Measurements from ENCODE around the gene VAMP2. TPM values are rescaled to one million over a fixed set of nuclear protein-coding genes. Genes with fewer than 3 reads are reported as not detected.

VAMP2 gene
- polyA plus RNA-seq, 4 donors = 27.5 to 75.9 (median 46.7) TPM

DNA sequence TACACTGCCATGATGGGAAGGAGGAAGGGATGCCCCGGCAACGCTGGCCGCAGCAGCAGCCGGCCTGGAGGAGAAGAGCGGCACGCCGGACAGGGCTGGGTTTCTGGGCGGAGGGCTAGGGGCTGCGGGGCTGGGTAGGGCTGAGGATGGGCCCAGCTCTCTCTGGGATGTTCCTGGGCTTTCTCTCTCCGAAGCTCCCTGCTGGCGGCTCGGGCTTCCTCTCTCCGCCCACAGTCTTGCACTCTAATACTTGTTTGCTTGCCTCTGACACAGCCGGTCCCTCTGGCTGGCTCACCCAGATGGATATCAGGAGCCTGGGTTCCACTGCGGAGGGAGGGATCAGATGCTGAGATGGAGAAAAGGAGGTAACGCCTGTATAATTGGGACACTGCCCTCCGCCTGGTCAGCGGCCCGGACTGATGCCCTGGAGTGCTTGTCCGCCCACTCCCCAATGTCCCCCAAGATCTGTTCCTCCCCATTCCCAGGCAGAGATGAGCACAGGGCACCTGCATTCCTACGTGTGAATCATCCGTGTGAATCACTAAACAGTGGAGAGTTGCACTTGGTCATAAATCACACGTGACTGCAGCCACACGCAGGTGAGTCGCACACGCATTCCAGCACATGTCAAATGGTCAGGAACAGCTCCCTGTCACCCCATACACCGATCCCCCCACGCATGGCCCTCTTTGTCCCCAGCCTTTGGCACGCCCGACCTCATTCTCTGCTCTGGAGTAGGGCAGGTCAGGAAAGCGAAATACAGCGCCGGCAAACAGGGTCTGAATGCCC lies 44.6 kb downstream of the VAMP2 start, which contains the start of gene ALOXE3:
TSS of gene ALOXE3 (minus strand) at position 535 of the 789 bp plus-strand sequence. CDS start at position 11, 524 bp downstream.
- 1 to 2% (median 2%) methylated on average over 29 to 33 of the region's 33 CpGs for WGBS, 3 donors

DNA sequence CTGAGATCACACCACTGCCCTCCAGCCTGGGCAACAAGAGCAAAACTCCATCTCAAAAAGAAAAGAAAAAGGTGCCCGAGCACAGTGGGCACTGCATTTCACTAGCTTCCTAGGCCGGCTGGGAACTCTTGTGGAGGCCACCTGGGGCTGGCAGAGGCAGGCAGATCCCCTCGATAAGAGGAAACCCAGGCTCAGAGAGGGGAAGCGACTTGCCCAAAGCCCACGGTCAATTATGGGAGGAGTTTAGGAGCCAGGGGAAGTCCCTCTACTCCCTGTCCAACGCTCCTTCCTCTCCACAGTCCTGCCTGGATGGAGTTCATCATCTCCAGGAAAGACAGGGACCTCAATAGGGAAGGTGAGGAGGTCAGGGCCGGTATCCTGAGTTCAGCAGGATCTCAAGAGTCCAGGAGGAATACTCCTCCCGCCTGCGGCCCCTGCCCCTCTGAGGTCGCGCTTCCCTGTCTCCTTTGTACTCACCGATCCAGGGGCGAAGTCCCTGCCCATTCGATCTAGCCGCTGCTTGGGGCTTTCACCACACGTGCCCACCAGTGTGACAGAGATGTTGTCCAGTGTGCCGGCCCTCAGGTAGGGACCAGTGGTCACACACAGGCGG lies 45.3 kb downstream of the VAMP2 start:
- Histone ChIP-seq H3K4me3 (ENCODE audit: low read depth in 1 of 3, low read length in 3 of 3) (peak overlapping the region in 2 of 3 donors; percentile 36 to 76), H3K36me3 (ENCODE audit: control insufficient read depth in 3 of 3, insufficient read depth in 2 of 3, low read depth in 1 of 3, low read length in 3 of 3) (no peaks in the 10 kb centered on the region), H3K27me3 (ENCODE audit: control insufficient read depth in 3 of 3, insufficient read depth in 3 of 3, low read length in 3 of 3) (peaks cover 4 to 74% (median 18%) of the 10 kb centered on the region in 3 donors), H3K9me3 (ENCODE audit: control insufficient read depth in 2 of 2, insufficient read depth in 1 of 2, low read depth in 1 of 2, low read length in 1 of 2) (no peaks in the 10 kb centered on the region), H3K27ac (ENCODE audit: low read depth in 1 of 3, low read length in 2 of 3) (peak overlapping the region in 2 of 3 donors; percentile 63 to 67), H3K4me1 (ENCODE audit: control insufficient read depth in 3 of 3, insufficient read depth in 2 of 3, low read depth in 1 of 3, low read length in 2 of 3) (peaks cover 7 to 41% (median 12%) of the 10 kb centered on the region in 3 donors)
- WGBS, 3 donors = 3 to 5% (median 4%) methylated on average over 18 of the region's 18 CpGs
- no peak for FAIRE-seq
- DNase-seq = peak; percentile 10 to 41

More for the DNA sequence above, 44.6 kb downstream of the VAMP2 start, which contains the start of gene ALOXE3:
- DNase-seq (peak; percentile 86), FAIRE-seq (no peak)
- H3K4me1 ChIP-seq (ENCODE audit: control insufficient read depth in 3 of 3, insufficient read depth in 2 of 3, low read depth in 1 of 3, low read length in 2 of 3) = peaks cover 12 to 48% (median 12%) of the 10 kb centered on the region in 3 donors
- no peaks in the 10 kb centered on the region for H3K9me3 ChIP-seq (ENCODE audit: control insufficient read depth in 2 of 2, insufficient read depth in 1 of 2, low read depth in 1 of 2, low read length in 1 of 2)
- peak within 1 kb of the TSS; percentile 51 to 88 (median 67) for H3K27ac ChIP-seq (ENCODE audit: low read depth in 1 of 3, low read length in 2 of 3)
- peak within 1 kb of the TSS in 2 of 3 donors; percentile 36 to 76 for H3K4me3 ChIP-seq (ENCODE audit: low read depth in 1 of 3, low read length in 3 of 3)
- no peaks in the 10 kb centered on the region for H3K36me3 ChIP-seq (ENCODE audit: control insufficient read depth in 3 of 3, insufficient read depth in 2 of 3, low read depth in 1 of 3, low read length in 3 of 3)
- peaks cover 4 to 75% (median 21%) of the 10 kb centered on the region in 3 donors for H3K27me3 ChIP-seq (ENCODE audit: control insufficient read depth in 3 of 3, insufficient read depth in 3 of 3, low read length in 3 of 3)

DNA sequence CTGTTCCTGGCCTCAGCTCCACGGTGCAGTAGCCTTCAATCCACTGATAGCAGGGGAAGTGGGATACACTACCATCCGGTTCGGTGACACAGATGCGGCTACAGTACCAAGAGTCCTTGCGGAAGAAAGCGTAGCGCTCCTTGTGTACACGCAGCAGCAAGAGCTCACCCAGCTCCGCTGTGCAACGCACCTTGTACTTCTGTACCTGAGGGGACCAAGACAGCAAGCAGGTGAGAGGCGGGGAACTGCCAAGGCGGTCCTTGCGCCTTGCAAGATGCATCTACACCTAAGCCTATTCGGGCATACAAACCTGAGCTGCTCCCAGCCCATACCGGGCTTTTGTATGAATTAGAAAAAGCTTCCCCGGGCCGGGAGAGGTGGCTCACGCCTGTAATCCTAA lies 46.0 kb downstream of the VAMP2 start:
- H3K36me3 ChIP-seq (ENCODE audit: control insufficient read depth in 3 of 3, insufficient read depth in 2 of 3, low read depth in 1 of 3, low read length in 3 of 3) = no peaks in the 10 kb centered on the region
- H3K4me1 ChIP-seq (ENCODE audit: control insufficient read depth in 3 of 3, insufficient read depth in 2 of 3, low read depth in 1 of 3, low read length in 2 of 3) = peaks cover 5 to 36% (median 6%) of the 10 kb centered on the region in 3 donors
- peak; percentile 35 to 44 for DNase-seq
- no peak for FAIRE-seq
- WGBS, 3 donors = 20 to 42% (median 21%) methylated on average over 18 of the region's 18 CpGs
- no peaks in the 10 kb centered on the region for H3K9me3 ChIP-seq (ENCODE audit: control insufficient read depth in 2 of 2, insufficient read depth in 1 of 2, low read depth in 1 of 2, low read length in 1 of 2)
- H3K27me3 ChIP-seq (ENCODE audit: control insufficient read depth in 3 of 3, insufficient read depth in 3 of 3, low read length in 3 of 3) = peaks cover 0 to 74% (median 17%) of the 10 kb centered on the region in 3 donors
- H3K4me3 ChIP-seq (ENCODE audit: low read depth in 1 of 3, low read length in 3 of 3) = no peak overlapping the region
- no peak overlapping the region for H3K27ac ChIP-seq (ENCODE audit: low read depth in 1 of 3, low read length in 2 of 3)

DNA sequence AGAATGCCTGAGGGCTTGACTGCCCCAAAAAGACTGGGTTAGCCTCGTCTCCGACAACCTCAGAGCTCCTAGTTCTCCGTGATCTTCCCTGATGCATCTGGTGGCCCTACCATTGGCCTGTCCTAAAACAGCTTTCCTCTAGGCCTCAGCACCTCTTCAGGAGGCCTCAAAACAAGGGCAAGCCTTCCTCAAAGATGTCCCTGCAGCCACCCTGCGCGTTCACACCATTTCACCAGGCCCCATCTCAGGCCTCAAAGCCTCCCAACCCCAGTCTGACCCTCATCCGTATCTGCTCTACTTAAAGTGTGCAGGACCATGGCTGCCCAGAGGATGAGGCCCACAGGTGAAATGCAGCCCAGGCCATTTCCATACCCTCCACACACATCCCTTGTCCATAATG lies 51.8 kb downstream of the VAMP2 start:
- no peak for FAIRE-seq

DNA sequence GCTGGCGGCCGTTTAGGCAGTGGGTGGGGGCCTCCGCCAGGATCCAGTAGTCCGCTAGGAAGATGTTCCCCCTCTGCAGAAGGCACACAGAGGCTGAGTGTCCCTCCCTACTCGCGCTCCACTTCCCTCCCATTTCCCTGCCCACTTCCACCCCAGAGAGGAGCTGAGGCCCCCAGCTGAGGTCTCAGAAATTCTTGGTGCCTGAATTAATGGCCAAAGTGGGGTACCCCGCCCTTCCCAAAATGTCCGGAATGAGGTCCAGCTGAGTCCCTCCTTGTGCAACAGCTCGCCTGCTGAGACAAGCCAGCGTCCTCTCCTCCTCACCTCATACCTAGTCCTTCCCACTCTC lies 52.3 kb downstream of the VAMP2 start:
- H3K27ac ChIP-seq (ENCODE audit: low read depth in 1 of 3, low read length in 2 of 3) = no peak overlapping the region
- 10 to 22% (median 15%) methylated on average over 10 of the region's 10 CpGs for WGBS, 3 donors
- peaks cover 0 to 58% (median 16%) of the 10 kb centered on the region in 3 donors for H3K27me3 ChIP-seq (ENCODE audit: control insufficient read depth in 3 of 3, insufficient read depth in 3 of 3, low read length in 3 of 3)
- H3K9me3 ChIP-seq (ENCODE audit: control insufficient read depth in 2 of 2, insufficient read depth in 1 of 2, low read depth in 1 of 2, low read length in 1 of 2) = no peaks in the 10 kb centered on the region
- DNase-seq = no peak
- FAIRE-seq = no peak
- no peaks in the 10 kb centered on the region for H3K36me3 ChIP-seq (ENCODE audit: control insufficient read depth in 3 of 3, insufficient read depth in 2 of 3, low read depth in 1 of 3, low read length in 3 of 3)
- H3K4me1 ChIP-seq (ENCODE audit: control insufficient read depth in 3 of 3, insufficient read depth in 2 of 3, low read depth in 1 of 3, low read length in 2 of 3) = peaks cover 0 to 16% (median 0%) of the 10 kb centered on the region in 3 donors
- no peak overlapping the region for H3K4me3 ChIP-seq (ENCODE audit: low read depth in 1 of 3, low read length in 3 of 3)

More for the DNA sequence above, 51.8 kb downstream of the VAMP2 start:
- Histone ChIP-seq H3K4me1 (ENCODE audit: control insufficient read depth in 3 of 3, insufficient read depth in 2 of 3, low read depth in 1 of 3, low read length in 2 of 3) (peaks cover 0 to 16% (median 0%) of the 10 kb centered on the region in 3 donors), H3K27ac (ENCODE audit: low read depth in 1 of 3, low read length in 2 of 3) (no peak overlapping the region), H3K4me3 (ENCODE audit: low read depth in 1 of 3, low read length in 3 of 3) (no peak overlapping the region), H3K27me3 (ENCODE audit: control insufficient read depth in 3 of 3, insufficient read depth in 3 of 3, low read length in 3 of 3) (peaks cover 0 to 62% (median 16%) of the 10 kb centered on the region in 3 donors), H3K36me3 (ENCODE audit: control insufficient read depth in 3 of 3, insufficient read depth in 2 of 3, low read depth in 1 of 3, low read length in 3 of 3) (no peaks in the 10 kb centered on the region), H3K9me3 (ENCODE audit: control insufficient read depth in 2 of 2, insufficient read depth in 1 of 2, low read depth in 1 of 2, low read length in 1 of 2) (no peaks in the 10 kb centered on the region)
- no peak for DNase-seq
- 90 to 93% (median 91%) methylated on average over 6 of the region's 6 CpGs for WGBS, 3 donors

DNA sequence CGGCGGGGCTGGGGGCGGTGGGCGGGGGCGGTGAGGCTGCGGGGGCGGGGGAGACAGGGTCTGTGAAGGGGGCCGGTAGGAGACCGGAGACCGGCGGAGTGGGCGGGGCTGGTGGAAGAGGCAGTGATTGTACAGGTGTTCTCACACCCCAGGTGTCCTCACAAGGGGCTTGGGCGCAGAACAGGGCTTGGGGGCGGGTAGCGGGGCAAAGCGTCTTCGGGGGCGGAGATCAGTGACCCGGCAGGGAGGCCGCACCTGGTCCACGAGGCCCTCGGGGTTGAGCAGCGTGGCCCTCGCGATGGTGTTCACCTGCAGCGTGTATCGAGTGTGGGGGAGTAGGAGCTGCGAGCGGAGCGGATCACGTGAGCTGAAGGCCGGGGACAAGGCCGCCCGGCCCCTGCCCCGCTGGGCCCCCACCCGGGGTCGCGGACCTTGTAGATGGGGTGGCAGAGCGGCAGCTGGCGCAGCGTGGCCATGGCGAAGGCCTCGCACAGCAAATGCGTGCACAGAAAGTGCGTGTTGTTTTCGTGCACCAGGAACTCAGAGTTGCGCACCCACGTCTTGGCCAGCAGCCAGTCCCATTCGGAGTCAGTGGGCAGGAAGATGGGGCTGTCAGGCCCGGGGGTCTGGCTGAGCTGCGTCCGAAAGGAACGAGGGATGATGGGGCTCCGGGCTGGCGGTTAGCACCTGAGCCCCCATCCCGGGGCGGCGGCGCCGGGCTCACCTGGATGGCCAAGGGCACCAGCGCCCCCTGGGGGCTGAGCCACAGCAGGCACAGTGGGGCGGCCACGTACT lies 52.9 kb downstream of the VAMP2 start:
- H3K27me3 ChIP-seq (ENCODE audit: control insufficient read depth in 3 of 3, insufficient read depth in 3 of 3, low read length in 3 of 3) = peaks cover 0 to 52% (median 16%) of the 10 kb centered on the region in 3 donors
- DNase-seq = peak; percentile 65 to 87
- 4 to 10% (median 5%) methylated on average over 42 to 63 of the region's 63 CpGs for whole genome bisulfite sequencing, 3 donors

More for the DNA sequence above, 52.9 kb downstream of the VAMP2 start:
- peaks cover 0 to 16% (median 0%) of the 10 kb centered on the region in 3 donors for H3K4me1 ChIP-seq (ENCODE audit: control insufficient read depth in 3 of 3, insufficient read depth in 2 of 3, low read depth in 1 of 3, low read length in 2 of 3)
- no peaks in the 10 kb centered on the region for H3K36me3 ChIP-seq (ENCODE audit: control insufficient read depth in 3 of 3, insufficient read depth in 2 of 3, low read depth in 1 of 3, low read length in 3 of 3)
- H3K9me3 ChIP-seq (ENCODE audit: control insufficient read depth in 2 of 2, insufficient read depth in 1 of 2, low read depth in 1 of 2, low read length in 1 of 2) = no peaks in the 10 kb centered on the region
- no peak for FAIRE-seq
- peak overlapping the region; percentile 21 to 42 (median 21) for H3K4me3 ChIP-seq (ENCODE audit: low read depth in 1 of 3, low read length in 3 of 3)
- no peak overlapping the region for H3K27ac ChIP-seq (ENCODE audit: low read depth in 1 of 3, low read length in 2 of 3)
